Neural cell (in vitro differentiated cells): Measurements from ENCODE around the gene CHMP1A. TPM values are rescaled to one million over a fixed set of nuclear protein-coding genes. Genes with fewer than 3 reads are reported as not detected.
"Not testable (repeated sequence)": the region's sequence is repeated elsewhere in the genome, so short reads cannot be mapped to it uniquely, and the experiment has no call there.

Experiments used
- H2AFZ ChIP-seq: fragments of 200-600, 300-800 bp; sonication (generic), shearing (Covaris generic); 2 replicates; pipeline ENCODE4 v1.6.0; 2014; ENCODE audit warnings: low read depth, mild to moderate bottlenecking, antibody characterized with exemption, low read length, moderate library complexity
- H3F3A ChIP-seq: fragments of 200-600 bp; shearing (Covaris generic); 2 replicates; pipeline ENCODE4 v1.6.1; 2016; ENCODE audit warnings: mild to moderate bottlenecking, moderate library complexity, mixed read lengths, antibody characterized with exemption, low read length; ENCODE audit not compliant: insufficient read depth, poor library complexity, severe bottlenecking
- H3K27ac ChIP-seq: fragments of 200-600, 300-800 bp; sonication (generic), shearing (Covaris generic); 2 replicates; pipeline ENCODE4 v1.5.1; 2014; ENCODE audit warnings: mild to moderate bottlenecking, low read length, moderate library complexity
- H3K27me3 ChIP-seq: fragments of 300-800, 200-600 bp; sonication (generic), shearing (Covaris generic); 2 replicates; pipeline ENCODE4 v1.6.0; 2014; ENCODE audit warnings: mild to moderate bottlenecking, low read depth, low read length, moderate library complexity; ENCODE audit not compliant: insufficient read depth
- H3K36me3 ChIP-seq: fragments of 300-800, 200-600 bp; sonication (generic), shearing (Covaris generic); 2 replicates; pipeline ENCODE4 v1.5.1; 2014; ENCODE audit warnings: mild to moderate bottlenecking, antibody characterized with exemption, low read length, moderate library complexity; ENCODE audit not compliant: insufficient read depth
- H3K4me2 ChIP-seq: fragments of 300-800, 200-600 bp; sonication (generic), shearing (Covaris generic); 2 replicates; pipeline ENCODE4 v1.6.0; 2014; ENCODE audit warnings: mild to moderate bottlenecking, low read length
- H3K4me3 ChIP-seq: fragments of 300-800, 200-600 bp; sonication (generic), shearing (Covaris generic); 2 replicates; pipeline ENCODE4 v1.5.1; 2014; ENCODE audit warnings: mild to moderate bottlenecking, low read length, moderate library complexity
- H3K79me2 ChIP-seq: fragments of 200-600 bp; shearing (Covaris generic); replicated peaks from 2 replicates; pipeline ENCODE4 v1.6.0; 2014; ENCODE audit warnings: mild to moderate bottlenecking, low read length, moderate library complexity; ENCODE audit not compliant: insufficient read depth
- H3K9ac ChIP-seq: fragments of 300-800, 200-600 bp; sonication (generic), shearing (Covaris generic); 2 replicates; pipeline ENCODE4 v1.6.1; 2016; ENCODE audit warnings: mild to moderate bottlenecking, low read length, mixed read lengths
- H3K9me2 ChIP-seq: fragments of 200-600 bp; shearing (Covaris generic); 2 replicates; pipeline ENCODE4 v1.6.1; 2016; ENCODE audit warnings: mild to moderate bottlenecking, low read length, mixed read lengths; ENCODE audit not compliant: insufficient read depth
- H3K9me3 ChIP-seq: fragments of 200-600, 300-800 bp; sonication (generic), shearing (Covaris generic); 2 replicates; pipeline ENCODE4 v1.6.1; 2016; ENCODE audit warnings: mild to moderate bottlenecking, mixed run types, low read length, moderate library complexity, mixed read lengths
- H4K20me1 ChIP-seq: fragments of 200-600 bp; shearing (Covaris generic); 2 replicates; pipeline ENCODE4 v1.6.1; 2016; ENCODE audit warnings: mild to moderate bottlenecking, mixed run types; ENCODE audit not compliant: insufficient read depth
- CTCF ChIP-seq: fragments of 450-650 bp; IDR thresholded peaks from 2 replicates; pipeline ENCODE4 v1.5.1; 2014; ENCODE audit warnings: antibody characterized with exemption, mild to moderate bottlenecking, moderate library complexity; ENCODE audit not compliant: poor library complexity, severe bottlenecking
- EP300 ChIP-seq: fragments of 450-650 bp; conservative IDR thresholded peaks from 2 replicates; pipeline ENCODE4 v1.6.1; 2014; ENCODE audit warnings: antibody characterized with exemption, mild to moderate bottlenecking, moderate library complexity; ENCODE audit not compliant: poor library complexity, severe bottlenecking
- EZH2 ChIP-seq: fragments of 200-600, 300-800 bp; shearing (Covaris generic), sonication (generic); IDR thresholded peaks from 2 replicates; pipeline ENCODE4 v1.6.1; 2014; ENCODE audit warnings: antibody characterized with exemption, low read length, borderline replicate concordance, mild to moderate bottlenecking; ENCODE audit not compliant: insufficient read depth, poor library complexity, severe bottlenecking
- MXI1 ChIP-seq: fragments of 450-650 bp; conservative IDR thresholded peaks from 2 replicates; pipeline ENCODE4 v1.6.1; 2014; ENCODE audit warnings: antibody characterized with exemption, mild to moderate bottlenecking; ENCODE audit not compliant: poor library complexity, severe bottlenecking
- POLR2AphosphoS5 ChIP-seq: IDR thresholded peaks from 2 replicates; pipeline ENCODE4 v1.6.1; 2012
- RAD21 ChIP-seq: fragments of 450-650 bp; conservative IDR thresholded peaks from 2 replicates; pipeline ENCODE4 v1.6.1; 2014; ENCODE audit warnings: antibody characterized with exemption, mild to moderate bottlenecking, moderate library complexity
- REST ChIP-seq: IDR thresholded peaks from 2 replicates; pipeline ENCODE4 v1.6.1; 2012; ENCODE audit warnings: borderline replicate concordance
- SMC3 ChIP-seq: fragments of 450-650 bp; conservative IDR thresholded peaks from 2 replicates; pipeline ENCODE4 v1.6.1; 2014; ENCODE audit warnings: antibody characterized with exemption, mild to moderate bottlenecking, moderate library complexity; ENCODE audit not compliant: poor library complexity
- TAF1 ChIP-seq: IDR thresholded peaks from 2 replicates; pipeline ENCODE4 v1.6.1; 2012; ENCODE audit warnings: low read depth
- polyA plus RNA-seq: library from polyadenylated mRNA; depleted of rRNA; stranded (reverse); fragments of >200 nt; gene quantifications from 2 replicates; pipeline ENCODE4 v1.2.3, GENCODE V29; 2014

CHMP1A gene
- polyA plus RNA-seq, 1 donor from 2014 or later = 113 TPM

GRCh38 chr16:89672177-89672941, 14.9 kb upstream of the CHMP1A start:
- Histone ChIP-seq H3K27me3 (no peaks in the 10 kb centered on the region), H3K9ac (no peak overlapping the region)
- TF ChIP-seq RAD21 = no peak
- no peak for TF ChIP-seq MXI1
- no peak for TF ChIP-seq EZH2
- no peak for TF ChIP-seq EP300
- TF ChIP-seq TAF1 = no peak
- TF ChIP-seq CTCF = no peak
- no peak for TF ChIP-seq REST
- TF ChIP-seq SMC3 = no peak
- TF ChIP-seq POLR2AphosphoS5 = no peak

GRCh38 chr16:89671565-89671964, 14.1 kb upstream of the CHMP1A start:
- not testable (repeated sequence) for H3K36me3 ChIP-seq, H3K27me3 ChIP-seq, H4K20me1 ChIP-seq, H3K9ac ChIP-seq, H3K9me2 ChIP-seq, H3K4me3 ChIP-seq, H3F3A ChIP-seq, H3K27ac ChIP-seq, H3K9me3 ChIP-seq, H3K4me2 ChIP-seq, H2AFZ ChIP-seq, H3K79me2 ChIP-seq

More at GRCh38 chr16:89672177-89672941, 14.9 kb upstream of the CHMP1A start:
- no peaks in the 10 kb centered on the region for H3F3A ChIP-seq
- no peaks in the 10 kb centered on the region for H3K36me3 ChIP-seq
- H3K9me3 ChIP-seq = no peaks in the 10 kb centered on the region
- H3K9me2 ChIP-seq = no peaks in the 10 kb centered on the region
- no peak overlapping the region for H3K27ac ChIP-seq
- H3K79me2 ChIP-seq = no peaks in the 10 kb centered on the region
- no peaks in the 10 kb centered on the region for H4K20me1 ChIP-seq
- no peak overlapping the region for H3K4me3 ChIP-seq
- H3K4me2 ChIP-seq = no peak overlapping the region
- no peak overlapping the region for H2AFZ ChIP-seq
